Natural killer cell (primary cell): ENCODE results near the gene SPATC1L. TPM values are rescaled to one million over a fixed set of nuclear protein-coding genes. Genes with fewer than 3 reads are reported as not detected.

Source experiments
- ATAC-seq, 3 donors: fragments of 150-1000 bp in 2 of 3; fragments of 200-7000 bp in 1 of 3; cut with Tn5 transposase; 1 replicate in 1 of 3; 2 replicates in 2 of 3; pipeline ENCODE4 v1.10.0; 2021; ENCODE audit warnings: mild to moderate bottlenecking in 2 of 3, moderate library complexity in 2 of 3
- DNase-seq, 2 donors: peaks; one replicate each; pipeline versions ENCODE4 v3.0.0 to v3.0.0-alpha.2; 2013 to 2021; ENCODE audit warnings: mixed read lengths in 1 of 2
- H3K27ac ChIP-seq: one replicate; pipeline ENCODE4 v1.5.1; 2013; ENCODE audit warnings: mild to moderate bottlenecking, low read length
- H3K27me3 ChIP-seq: one replicate; pipeline ENCODE4 v1.6.1; 2013; ENCODE audit warnings: low read length; ENCODE audit not compliant: control insufficient read depth, insufficient read depth
- H3K36me3 ChIP-seq: one replicate; pipeline ENCODE4 v1.6.1; 2013; ENCODE audit warnings: low read length; ENCODE audit not compliant: control insufficient read depth, insufficient read depth
- H3K4me1 ChIP-seq: one replicate; pipeline ENCODE4 v1.6.1; 2013; ENCODE audit warnings: low read length; ENCODE audit not compliant: control insufficient read depth, insufficient read depth
- H3K4me3 ChIP-seq: one replicate; pipeline ENCODE4 v1.5.1; 2013; ENCODE audit warnings: low read length
- H3K9me3 ChIP-seq: one replicate; pipeline ENCODE4 v1.6.1; 2013; ENCODE audit warnings: low read length; ENCODE audit not compliant: control insufficient read depth, insufficient read depth
- H3K27ac Mint-ChIP-seq, 2 donors: one replicate each; pipeline ENCODE4 v1.8.0; 2022; ENCODE audit warnings: mild to moderate bottlenecking in 2 of 2, mixed read lengths in 2 of 2, moderate library complexity in 1 of 2
- H3K27me3 Mint-ChIP-seq, 2 donors: one replicate each; pipeline ENCODE4 v1.8.0; 2022; ENCODE audit warnings: low read depth in 2 of 2, mixed read lengths in 2 of 2
- H3K36me3 Mint-ChIP-seq: one replicate; pipeline ENCODE4 v1.8.0; 2022; ENCODE audit warnings: mixed read lengths
- H3K4me1 Mint-ChIP-seq, 2 donors: one replicate each; pipeline ENCODE4 v1.8.0; 2022; ENCODE audit warnings: mixed read lengths in 2 of 2
- H3K4me3 Mint-ChIP-seq: one replicate; pipeline ENCODE4 v1.8.0; 2022; ENCODE audit warnings: mild to moderate bottlenecking, moderate library complexity, mixed read lengths
- H3K9me3 Mint-ChIP-seq, 2 donors: one replicate each; pipeline ENCODE4 v1.8.0; 2022; ENCODE audit warnings: mixed read lengths in 2 of 2
- CTCF ChIP-seq: fragments of 200-600 bp; IDR thresholded peaks from one replicate; pipeline ENCODE4 v1.8.0; 2022; ENCODE audit warnings: antibody characterized with exemption
- WGBS: methylation state at CpG from one replicate; pipeline ENCODE4 v1.1.7; 2013; ENCODE audit warnings: missing lambda C conversion rate; ENCODE audit not compliant: insufficient coverage; 5-methylcytosine and 5-hydroxymethylcytosine counted together
- intact Hi-C: fragments of 100-400 bp; cut with micrococcal nuclease; formaldehyde crosslinking; loops from one replicate; pipeline ENCODE4 v1.14.2; 2022
- total RNA-seq, 4 donors: library from RNA; stranded (reverse); fragments of 120-200 nt in 1 of 4; gene quantifications; one replicate each; pipeline versions ENCODE4 v1.2.3 to v1.2.4, GENCODE V29; 2013 to 2022

SPATC1L gene
- total RNA-seq, 3 donors from 2014 or later (not counting 1 experiment from before 2014, with no cell fraction given), result 0.18 to 4.0 (median 2.7) TPM

- Mint-ChIP-seq H3K9me3 (no peaks in the 10 kb centered on the region), H3K27ac (peak overlapping the region in 1 of 2 donors; percentile 63), H3K36me3 (no peaks in the 10 kb centered on the region), H3K4me3 (no peak overlapping the region), H3K27me3 (no peaks in the 10 kb centered on the region), H3K4me1 (peaks cover 0 to 15% of the 10 kb centered on the region in 2 donors)
- no peaks in the 10 kb centered on the region for H3K27me3 ChIP-seq
- H3K4me1 ChIP-seq, result no peaks in the 10 kb centered on the region
- TF ChIP-seq CTCF, result no peak
- no peak overlapping the region for H3K27ac ChIP-seq
- intact Hi-C loops, result no loop called here
- no peak for ATAC-seq
- H3K9me3 ChIP-seq, result no peaks in the 10 kb centered on the region
- no peak overlapping the region for H3K4me3 ChIP-seq
- 98% methylated on average over 16 of the region's 16 CpGs for WGBS
- no peak for DNase-seq
- peaks cover 3% of the 10 kb centered on the region for H3K36me3 ChIP-seq
Measured at GRCh38 chr21:46216132-46216747, 32.0 kb upstream of the SPATC1L start.

- no peaks in the 10 kb centered on the region for H3K36me3 Mint-ChIP-seq
- TF ChIP-seq CTCF, result no peak
- H3K27me3 Mint-ChIP-seq, result no peaks in the 10 kb centered on the region
- peaks cover 0 to 11% of the 10 kb centered on the region in 2 donors for H3K4me1 Mint-ChIP-seq
- no peaks in the 10 kb centered on the region for H3K9me3 Mint-ChIP-seq
- no peak overlapping the region for H3K27ac ChIP-seq
- H3K4me3 Mint-ChIP-seq, result no peak overlapping the region
- no peaks in the 10 kb centered on the region for H3K9me3 ChIP-seq
- peak overlapping the region in 1 of 2 donors; percentile 63 for H3K27ac Mint-ChIP-seq
- WGBS, result 96% methylated on average over 20 of the region's 20 CpGs
- H3K4me3 ChIP-seq, result no peak overlapping the region
- no peaks in the 10 kb centered on the region for H3K4me1 ChIP-seq
- peaks cover 1% of the 10 kb centered on the region for H3K36me3 ChIP-seq
- DNase-seq (no peak), ATAC-seq (no peak)
- intact Hi-C loops, result no loop called here
- H3K27me3 ChIP-seq, result no peaks in the 10 kb centered on the region
Measured at GRCh38 chr21:46215436-46216131, 31.3 kb upstream of the SPATC1L start.

- TF ChIP-seq CTCF, result no peak
- Histone ChIP-seq H3K4me1 (no peaks in the 10 kb centered on the region), H3K27ac (no peak overlapping the region), H3K27me3 (no peaks in the 10 kb centered on the region), H3K9me3 (no peaks in the 10 kb centered on the region), H3K4me3 (no peak overlapping the region), H3K36me3 (peaks cover under 1% of the 10 kb centered on the region)
- peaks cover 0 to 5% of the 10 kb centered on the region in 2 donors for H3K4me1 Mint-ChIP-seq
- no peak for DNase-seq
- no peaks in the 10 kb centered on the region for H3K9me3 Mint-ChIP-seq
- no peak for ATAC-seq
- H3K36me3 Mint-ChIP-seq, result no peaks in the 10 kb centered on the region
- intact Hi-C loops, result no loop called here
- H3K27me3 Mint-ChIP-seq, result no peaks in the 10 kb centered on the region
- 96% methylated on average over 27 of the region's 27 CpGs for WGBS
- no peak overlapping the region for H3K4me3 Mint-ChIP-seq
- H3K27ac Mint-ChIP-seq, result no peak overlapping the region
Measured at GRCh38 chr21:46214478-46215340, 30.4 kb upstream of the SPATC1L start.
